AML-193 (cell line): ENCODE results near the gene MRPS24.

ENCODE experiments used
- DNase-seq, 2 experiments: peaks; one replicate each; lab custom pipeline; 2025; lab: John Stamatoyannopoulos, UW

MRPS24 gene

DNA sequence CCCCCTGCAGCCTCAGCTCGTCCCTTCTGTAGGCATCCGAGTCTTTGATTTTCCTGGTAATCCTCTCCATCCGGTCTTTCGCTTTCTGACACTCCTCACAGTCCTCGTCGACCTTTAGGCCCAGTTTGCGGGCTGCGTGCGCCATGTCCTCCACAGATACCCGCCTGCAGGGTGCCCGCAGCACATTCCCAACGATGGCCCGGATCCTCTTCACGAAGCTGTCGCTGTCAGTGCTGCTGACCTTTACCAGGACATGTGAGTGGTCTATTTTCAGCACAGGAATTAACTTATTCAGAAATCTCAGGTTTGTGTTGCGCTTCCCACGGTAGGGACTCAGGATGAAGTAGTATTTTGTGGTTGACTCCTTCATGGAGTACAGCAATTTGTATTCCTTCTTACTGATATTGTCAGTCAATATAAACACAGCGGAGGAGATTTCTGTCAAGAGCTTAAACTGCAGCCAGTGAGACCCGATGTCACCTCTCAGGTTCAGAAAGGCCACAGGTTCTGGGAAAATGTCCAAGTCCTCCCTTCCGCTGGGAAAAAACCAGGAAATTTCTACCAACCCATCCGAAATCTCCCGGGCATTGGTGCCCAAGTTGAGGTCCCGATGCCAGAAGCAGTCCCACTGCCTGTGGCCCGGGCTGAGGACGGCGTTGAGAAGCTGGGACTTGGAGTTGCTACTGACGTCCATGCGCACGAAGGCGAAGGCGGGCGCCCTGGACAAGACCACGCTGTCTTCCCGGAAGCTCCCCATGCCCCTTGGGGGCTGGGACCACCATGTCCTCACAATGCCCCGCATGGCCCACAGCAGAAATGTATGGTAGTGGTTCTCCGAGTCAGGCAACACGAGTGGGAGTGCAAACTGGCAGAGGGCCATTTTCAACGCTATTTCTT, 8.9 kb upstream of the MRPS24 start:
- DNase-seq, result no peak

DNA sequence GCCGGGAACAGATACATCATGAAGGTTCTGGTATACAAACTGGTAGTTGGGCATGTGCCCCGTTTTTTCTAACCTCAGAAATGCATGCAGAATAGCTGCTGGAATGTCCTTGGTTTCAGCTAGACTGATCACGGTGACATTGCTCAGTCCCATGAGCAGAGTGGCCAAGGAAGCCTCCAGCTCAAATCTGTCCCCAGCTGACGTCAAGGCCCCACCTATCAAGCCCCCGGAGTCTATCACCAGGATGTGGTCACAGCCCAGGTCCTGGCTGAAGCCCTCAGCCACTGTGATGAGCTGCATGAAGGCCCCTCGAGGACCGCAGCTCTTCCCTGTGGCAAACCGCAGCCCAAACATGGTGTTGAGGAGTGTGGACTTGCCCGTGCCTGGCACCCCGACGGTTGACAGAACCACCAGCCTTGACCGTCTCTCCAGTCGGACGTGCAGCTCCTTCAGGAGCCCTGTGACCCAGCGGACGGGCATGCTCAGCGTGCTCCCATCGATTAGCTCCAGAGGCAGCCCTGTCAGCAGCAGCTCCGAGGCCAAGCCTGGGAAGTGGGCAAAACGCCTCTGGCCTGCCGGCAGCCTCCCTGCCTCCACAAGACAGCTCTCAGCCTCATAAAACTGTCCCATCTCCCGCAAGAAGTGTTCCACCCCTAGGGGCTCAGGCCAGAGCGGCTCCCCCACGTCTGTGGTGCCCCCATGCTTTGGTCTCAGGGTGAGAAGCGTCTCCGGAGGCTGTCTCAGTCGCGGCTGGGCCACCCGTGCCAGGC, 7.8 kb upstream of the MRPS24 start:
- no peak for DNase-seq

DNA sequence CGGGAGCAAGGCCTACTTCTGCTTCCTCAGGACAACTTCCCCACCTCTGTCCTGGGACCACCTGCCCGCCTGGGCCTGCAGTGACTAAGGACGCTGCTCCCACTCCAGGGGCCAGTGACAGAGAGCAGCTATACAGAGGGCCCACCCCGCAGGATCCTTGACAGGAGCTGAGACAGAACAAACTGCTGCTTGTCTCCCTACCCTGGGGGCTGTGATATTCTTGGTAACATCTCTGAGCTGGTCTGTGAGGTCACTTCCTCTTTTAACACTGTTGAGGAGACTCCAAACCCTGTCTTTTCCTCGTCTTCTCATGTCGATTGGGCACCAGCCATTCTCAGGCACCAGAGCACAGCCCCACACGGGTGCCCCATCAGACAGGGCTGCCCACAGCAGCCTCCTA, 6.9 kb upstream of the MRPS24 start:
- DNase-seq, result peak; percentile 2 to 3

DNA sequence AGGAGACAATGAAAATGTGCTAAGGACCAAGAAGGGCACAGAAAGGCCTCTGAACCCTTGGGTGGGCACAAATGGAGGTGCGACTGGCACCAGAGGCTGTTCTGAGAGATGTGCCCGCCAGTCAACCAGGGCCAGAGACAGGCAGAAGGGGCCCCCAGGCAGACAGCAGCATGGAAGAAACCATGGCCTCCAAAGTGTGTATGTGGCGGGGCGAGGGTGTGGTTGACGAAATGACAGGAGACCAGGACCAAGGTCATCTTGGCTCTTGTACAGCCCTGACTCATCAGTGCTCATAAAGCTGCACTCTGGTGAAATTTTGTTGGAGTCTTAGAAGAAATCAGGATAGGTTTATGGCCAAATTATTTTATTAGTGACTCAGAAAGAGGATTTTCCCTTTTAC, 4.0 kb upstream of the MRPS24 start:
- no peak for DNase-seq

DNA sequence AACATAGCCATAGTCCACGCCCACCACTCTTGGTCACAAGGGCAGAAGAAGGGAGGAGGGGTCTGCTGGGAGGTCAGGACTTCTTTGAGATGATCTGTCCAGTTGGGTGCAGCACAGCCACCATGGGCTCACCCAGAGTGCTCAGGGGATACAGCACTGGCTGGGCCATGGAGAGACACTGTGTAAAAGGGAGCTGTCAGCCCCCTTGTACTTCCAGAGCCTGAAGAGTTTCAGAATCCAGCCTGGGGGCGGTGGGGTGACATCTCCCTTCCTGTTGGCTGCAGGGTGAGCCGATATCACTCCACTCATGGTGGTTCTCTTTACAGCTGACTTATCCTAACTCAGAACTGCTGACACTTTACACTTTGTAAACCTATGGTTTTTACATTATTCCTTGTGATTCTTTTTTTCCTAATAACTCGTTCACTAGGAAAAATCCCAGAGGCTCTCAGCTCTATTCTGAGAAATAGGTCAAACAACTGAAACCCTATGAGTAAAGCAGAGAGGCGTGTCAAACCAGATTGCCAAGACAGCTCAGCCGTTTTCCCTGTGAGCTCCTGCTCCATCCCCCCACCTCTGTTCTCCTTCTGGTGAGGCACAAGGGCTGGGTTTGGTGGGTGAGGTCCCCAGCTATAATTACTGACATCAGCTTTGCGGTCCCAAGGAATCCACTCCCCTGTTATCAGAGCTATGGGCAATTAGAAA, 3.2 kb upstream of the MRPS24 start:
- DNase-seq, result no peak

DNA sequence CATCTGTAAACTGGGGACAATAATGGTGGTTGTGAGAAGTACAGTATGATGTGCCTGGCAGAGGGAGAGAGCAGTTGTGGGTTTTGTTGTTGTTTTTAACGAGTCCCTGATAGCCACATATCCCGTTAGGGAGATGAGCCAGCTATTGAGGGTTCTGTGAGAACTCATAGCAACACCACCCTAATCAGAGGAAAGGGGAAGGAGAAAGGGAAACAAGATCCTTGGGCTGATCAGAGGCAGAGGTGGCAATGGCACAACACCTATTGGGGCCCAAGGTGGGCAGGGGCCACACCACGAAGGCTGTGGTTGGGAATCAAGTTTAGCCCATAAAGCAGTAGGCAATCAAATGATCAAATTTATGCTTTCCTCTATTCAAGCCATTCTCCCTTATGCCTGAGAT, 1.7 kb upstream of the MRPS24 start:
- DNase-seq, result no peak

DNA sequence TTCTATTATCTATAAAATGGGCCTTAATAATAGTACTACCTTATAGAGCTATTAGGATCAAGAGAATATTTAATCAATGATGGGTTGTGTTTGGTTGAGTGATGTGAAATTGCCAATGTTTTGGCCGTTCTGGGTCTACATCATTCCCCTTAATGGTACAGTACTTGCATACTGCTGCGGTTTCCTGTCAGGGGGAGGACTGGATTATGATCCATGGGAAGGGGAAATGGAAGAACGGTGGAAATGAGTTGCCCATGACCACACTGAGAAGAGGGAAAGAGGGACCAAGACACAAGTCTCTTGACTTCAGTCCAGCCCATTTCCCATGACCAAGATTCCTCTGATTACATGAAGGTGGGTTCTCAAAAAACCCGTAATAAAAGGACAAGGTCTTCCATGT, 999 bp upstream of the MRPS24 start:
- DNase-seq, result no peak

DNA sequence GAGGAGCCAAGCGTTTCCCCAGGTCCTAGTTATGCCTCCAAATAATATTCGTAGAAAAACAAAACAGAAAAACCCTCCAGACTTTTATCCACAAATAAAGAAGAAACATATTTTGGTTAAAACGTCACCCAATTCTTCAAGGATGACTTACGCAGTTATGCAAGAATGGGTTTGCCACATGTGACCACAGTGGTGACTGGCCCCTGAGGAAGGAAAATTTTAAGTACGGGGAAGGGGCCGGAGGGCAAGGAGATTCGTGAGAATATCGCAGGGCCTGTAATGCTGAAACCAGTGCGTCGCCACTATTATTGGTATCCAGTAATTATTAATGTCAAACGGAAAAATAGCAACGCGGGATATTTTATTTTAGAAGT, 537 bp upstream of the MRPS24 start:
- DNase-seq, result peak; percentile 67 to 69

DNA sequence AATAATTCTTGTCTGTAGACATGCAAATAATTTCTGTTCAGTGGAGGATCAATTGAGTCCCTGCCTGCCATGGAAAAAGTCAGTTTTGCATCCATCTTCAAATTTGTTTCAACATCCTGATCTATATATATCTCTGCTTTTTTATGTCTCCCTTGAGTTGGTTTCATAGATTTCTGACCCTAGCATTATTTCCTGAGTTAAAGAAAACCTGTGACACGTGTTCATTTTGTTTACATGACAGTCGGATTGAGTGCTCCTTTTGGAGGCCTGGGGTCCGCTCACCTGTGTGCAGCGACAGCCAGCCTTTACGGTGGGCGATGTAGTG, 674 bp downstream of the MRPS24 start:
- DNase-seq, result no peak

DNA sequence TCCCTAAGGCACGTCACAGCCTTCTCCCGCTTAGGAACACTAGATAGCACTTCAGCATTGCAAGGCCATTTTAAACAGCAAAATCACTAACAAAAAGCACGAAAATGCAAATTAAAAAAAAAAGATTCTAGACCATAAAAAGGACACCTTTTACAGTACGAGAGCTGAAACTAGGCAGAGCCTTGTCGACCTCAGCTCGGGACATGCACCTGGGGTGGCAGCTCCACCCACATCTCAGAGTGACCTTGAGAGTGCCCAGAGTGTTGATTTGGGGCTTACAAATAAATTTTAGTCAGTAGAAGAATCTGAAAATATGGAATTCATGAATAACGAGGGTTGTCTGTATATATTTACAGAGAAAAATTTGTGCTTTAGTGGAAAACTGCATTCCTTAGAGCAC, 1.1 kb downstream of the MRPS24 start:
- no peak for DNase-seq

DNA sequence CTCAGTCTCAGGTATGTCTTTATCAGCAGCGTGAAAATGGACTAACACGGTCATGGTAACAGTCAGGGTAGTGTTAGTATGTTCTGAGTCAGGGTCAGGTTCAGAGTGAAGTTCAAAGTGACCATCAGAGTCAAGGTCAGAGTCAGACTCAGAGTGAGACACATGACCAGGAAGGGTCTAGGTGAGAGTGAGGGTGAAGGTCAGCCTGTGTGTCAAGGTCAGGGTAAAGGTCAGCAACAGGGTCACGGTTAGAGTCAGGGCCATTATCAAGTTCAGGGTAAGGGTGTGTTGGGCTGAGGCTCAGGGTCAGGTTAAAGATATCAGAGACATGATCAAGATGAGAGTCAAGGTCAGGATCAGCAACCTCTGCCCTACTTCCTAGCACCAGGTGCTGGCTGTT, 4.0 kb downstream of the MRPS24 start:
- DNase-seq, result no peak

DNA sequence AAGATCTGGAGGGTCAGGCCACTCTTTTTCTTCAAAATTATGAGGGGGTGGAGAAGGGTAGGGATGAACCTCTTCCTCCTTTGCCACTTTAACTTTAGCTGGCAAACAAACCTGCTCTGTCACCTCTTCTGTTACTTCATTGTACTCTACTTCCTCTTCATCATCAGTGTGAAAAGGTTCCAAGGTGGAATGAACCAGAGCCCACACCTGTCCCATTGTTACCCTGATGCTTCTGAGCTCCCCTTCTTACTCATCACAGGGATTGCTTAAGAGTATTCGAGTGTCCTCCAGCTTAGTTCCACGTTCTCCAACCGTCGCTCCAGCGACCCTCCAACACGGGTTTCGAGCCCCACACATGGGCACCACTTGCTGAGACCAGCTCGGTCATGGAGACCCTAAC, 5.2 kb downstream of the MRPS24 start:
- DNase-seq, result no peak

DNA sequence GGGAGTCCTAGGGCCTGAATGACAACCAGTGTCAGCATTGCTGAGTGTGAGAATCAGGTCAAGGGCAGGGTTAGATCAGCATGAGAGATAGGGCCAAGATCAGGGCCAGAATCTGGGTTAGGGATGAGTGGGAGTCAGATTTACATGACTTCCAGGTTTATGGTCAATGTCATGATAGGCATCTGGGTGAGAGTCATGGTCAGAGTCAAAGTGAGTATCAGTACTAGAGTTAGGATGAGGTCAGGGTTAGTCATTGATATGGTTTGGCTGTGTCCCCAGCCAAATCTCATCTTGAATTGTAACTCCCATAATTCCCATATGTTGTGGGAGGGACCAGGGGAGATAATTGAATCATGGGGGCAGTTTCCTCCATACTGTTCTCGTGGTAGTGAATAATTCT, 12.3 kb downstream of the MRPS24 start:
- no peak for DNase-seq

DNA sequence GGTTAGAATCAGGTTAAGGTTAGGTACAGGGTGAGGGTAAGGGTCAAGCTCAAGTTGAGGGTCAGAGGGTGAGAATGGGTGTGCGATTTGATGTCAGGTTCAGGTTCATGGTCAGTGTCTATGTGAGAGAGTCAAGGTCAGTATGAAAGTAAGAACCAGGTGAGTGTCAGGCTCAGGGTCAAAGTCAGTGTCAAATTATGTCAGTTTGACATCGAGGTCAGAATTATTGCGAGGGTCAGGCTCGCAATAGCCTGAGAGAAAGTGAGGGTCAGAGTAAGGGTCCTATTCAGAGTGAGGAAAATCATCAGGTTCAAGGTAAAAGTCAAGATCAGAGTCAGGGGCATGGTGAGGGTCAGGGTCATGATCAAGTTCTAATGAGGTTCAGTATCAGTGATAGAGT, 13.0 kb downstream of the MRPS24 start:
- DNase-seq, result no peak

DNA sequence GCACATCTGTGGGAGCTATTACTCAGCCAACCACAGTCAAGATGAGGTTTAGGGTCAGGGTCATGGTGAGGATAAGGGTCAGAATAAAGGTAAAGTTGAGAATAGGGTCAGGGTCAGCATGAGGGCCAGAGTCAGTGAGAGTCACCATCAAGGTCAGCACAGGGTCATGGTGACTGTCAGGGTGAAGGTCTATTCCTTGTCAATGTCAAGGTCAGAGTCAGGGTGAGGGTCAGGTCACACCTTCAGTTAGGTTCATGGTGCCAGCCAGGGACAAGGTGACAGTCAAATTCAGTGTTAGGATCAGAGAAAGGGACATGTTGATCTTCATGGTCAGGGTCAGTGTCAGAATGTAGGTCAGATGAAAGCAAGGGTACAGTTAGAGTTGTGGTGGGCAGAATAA, 14.1 kb downstream of the MRPS24 start:
- no peak for DNase-seq

DNA sequence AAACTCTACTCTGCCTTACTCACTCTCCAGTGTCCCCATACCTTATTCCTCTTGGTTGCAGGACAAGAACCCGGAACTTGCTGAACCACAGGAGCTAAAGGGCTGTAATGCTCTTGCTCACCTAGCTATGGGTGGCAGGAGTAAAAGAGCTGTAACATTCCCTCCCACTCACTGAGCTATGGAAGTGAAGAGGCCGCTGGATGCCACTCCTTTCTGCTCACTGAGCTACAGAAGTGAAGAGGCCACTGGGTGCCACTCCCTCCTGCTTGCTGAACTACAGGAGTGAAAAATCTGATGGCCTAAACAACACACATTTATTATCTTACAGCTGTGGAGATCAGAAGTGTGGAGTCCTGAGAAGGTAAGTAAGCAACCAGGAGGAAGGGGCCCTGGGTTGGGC, 17.5 kb downstream of the MRPS24 start:
- no peak for DNase-seq

DNA sequence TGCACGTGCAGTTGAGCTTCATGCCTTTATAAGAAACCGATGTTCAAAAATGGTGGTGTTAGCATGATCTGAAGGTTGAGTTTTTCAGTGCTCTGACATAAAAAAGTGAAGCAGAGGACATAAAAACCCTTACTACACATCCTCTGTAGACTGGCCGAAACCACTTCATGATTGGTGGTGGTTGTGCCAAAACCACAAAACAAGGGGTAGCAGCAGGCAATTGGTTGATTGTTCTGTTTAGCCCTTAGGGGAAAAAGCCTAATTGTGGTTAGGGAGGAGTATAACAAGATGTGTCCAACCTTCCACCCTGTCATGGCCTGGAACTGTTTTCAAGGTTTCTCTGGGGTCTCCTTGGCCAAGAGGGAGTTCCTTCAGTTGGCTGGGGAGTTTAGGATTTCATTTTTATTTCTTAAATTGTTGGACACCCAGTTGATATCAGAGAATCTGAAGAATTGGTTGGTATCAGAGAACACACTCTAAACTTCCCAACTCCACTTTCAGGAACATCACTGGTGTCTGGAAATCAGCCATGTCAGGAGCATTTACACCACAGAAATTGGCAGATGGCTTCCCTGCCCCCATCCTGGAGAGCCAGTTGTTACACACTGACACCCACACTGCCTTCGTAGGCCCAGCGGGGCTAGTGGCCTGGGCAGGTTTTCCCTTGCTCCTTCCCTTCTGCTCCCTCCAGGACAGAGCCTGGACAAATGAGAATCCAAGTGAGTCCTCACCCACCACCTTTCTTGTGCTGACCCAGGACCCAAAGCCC, 18.8 kb downstream of the MRPS24 start:
- peak; percentile 62 to 71 for DNase-seq

DNA sequence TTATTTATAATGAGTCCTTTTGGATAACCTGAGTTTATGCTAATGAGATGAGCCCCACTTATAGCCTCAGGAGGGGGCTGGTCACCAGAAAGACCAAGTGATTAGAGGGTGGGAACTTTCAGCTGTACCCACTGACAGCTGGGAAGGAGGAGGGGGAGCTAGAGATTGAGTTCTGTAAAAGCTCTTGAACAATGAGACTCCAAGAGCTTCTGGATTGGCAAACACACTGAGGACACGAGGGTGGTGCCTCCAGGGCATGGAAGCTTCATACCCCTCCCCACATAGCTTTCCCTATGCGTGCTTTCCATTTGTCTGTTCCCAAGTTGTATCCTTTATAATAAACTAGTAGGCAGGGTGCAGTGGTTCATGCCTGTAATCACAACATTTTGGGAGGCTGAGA, 20.3 kb downstream of the MRPS24 start:
- DNase-seq, result no peak

DNA sequence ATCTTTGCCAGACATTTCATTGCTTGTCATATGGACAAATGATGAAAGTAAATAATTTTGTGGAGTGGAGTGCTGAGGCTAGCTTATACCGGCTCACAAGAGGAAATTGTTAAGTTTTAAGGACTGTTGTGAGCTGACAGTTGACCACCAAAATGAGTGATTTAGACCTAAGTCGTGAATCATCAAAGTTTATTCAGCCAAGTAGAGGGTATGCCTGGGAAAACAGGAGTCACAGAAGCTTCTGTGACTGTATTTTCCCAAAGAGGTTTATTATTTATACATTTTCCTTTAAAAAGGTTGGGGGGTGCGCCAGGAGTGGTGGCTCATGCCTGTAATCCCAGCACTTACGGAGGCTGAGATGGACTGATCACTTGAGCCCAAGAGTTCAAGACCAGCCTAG, 21.8 kb downstream of the MRPS24 start:
- no peak for DNase-seq

DNA sequence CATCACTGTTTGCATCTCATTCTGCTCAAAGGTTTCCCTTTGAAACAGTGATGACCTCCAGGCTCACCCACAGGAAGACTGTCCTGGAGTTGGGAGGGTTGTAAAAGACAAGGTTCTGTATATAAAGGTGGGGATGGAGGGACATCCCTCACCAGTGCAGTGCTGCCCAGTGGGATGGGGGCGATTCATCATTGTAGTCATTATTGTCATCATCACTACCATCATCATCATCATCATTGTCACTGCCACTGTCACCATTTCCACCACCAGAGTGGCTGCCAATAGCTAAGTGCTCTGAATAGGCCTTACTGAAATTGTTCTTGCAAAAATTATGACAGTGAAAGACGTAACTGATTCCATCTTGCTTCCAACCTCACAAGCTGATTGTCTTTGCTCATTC, 24.7 kb downstream of the MRPS24 start:
- no peak for DNase-seq

DNA sequence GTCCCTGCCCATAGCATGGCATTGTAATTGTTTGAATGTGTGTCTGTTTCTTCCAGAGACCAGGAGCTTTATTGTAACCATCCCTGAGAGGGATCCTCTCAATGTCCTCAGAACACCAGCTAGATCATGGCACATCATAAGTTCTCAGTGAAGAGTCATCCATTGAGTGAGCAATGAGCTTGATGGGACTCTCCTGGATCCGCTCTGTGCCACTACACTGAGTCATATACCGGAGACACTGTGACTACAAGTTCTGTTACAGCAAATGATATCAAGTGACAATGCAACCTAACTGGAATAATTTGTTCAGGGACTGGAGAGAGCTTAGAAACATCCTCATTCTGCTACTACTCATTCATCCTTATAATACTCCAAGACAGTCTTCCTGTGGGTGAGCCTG, 25.1 kb downstream of the MRPS24 start:
- DNase-seq, result no peak

DNA sequence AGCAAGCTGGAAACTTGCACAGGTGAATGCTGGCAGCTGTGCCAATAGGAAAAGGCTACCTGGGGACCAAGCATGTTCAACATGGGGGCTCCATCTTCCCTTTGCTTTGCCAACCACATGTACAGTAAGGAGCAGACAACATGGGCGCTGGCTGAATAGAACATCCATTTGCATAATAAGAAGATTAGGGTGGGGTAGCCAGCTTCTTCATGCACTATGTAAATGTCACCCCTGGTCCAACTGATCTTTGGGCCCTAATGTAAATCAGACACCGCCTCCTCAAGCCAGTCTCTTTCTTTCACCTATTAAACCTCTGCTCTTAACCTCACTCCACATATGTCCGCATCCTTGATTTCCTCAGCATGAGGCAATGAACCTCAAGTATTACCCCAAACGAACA, 26.0 kb downstream of the MRPS24 start:
- no peak for DNase-seq
